ENCODE results near the gene NPTX1.
"Not testable (repeated sequence)": the region's sequence is repeated elsewhere in the genome, so short reads cannot be mapped to it uniquely, and the experiment has no call there.

The NPTX1 gene

GRCh38 chr17:80516171-80516932 lies 39.9 kb upstream of the NPTX1 start:
- Histone ChIP-seq H3K4me1 (no peaks in the 10 kb centered on the region), H3K27me3 (peaks cover 0 to 4% (median 0%) of the 10 kb centered on the region in 11 experiments; a peak in 2 of 22 replicates), H3K27ac (no peak overlapping the region), H3K9me3 (replicated peaks in 1 of 11) (no peaks in the 10 kb centered on the region), H4K20me1 (no peaks in the 10 kb centered on the region; a peak in 1 of 22 replicates), H3K4me2 (no peak overlapping the region), H3K36me3 (no peaks in the 10 kb centered on the region), H3K9ac (no peak overlapping the region; a peak in 1 of 22 replicates), H3K4me3 (no peak overlapping the region)
- TF ChIP-seq Cebpa-rat (IDR thresholded peaks at IDR 0.05), result no peak

- H3K9ac ChIP-seq, result no peak overlapping the region
- H3K36me3 ChIP-seq, result no peaks in the 10 kb centered on the region
- H4K20me1 ChIP-seq, result no peaks in the 10 kb centered on the region; a peak in 2 of 22 replicates
- H3K4me1 ChIP-seq, result no peaks in the 10 kb centered on the region
- no peak for TF ChIP-seq Cebpa-rat (IDR thresholded peaks at IDR 0.05)
- no peak overlapping the region for H3K27ac ChIP-seq
- H3K9me3 ChIP-seq (replicated peaks in 1 of 11), result no peaks in the 10 kb centered on the region
- no peak overlapping the region for H3K4me2 ChIP-seq
- H3K27me3 ChIP-seq, result peaks cover 0 to 4% (median 0%) of the 10 kb centered on the region in 11 experiments; a peak in 2 of 22 replicates
- no peak overlapping the region for H3K4me3 ChIP-seq
Measured at GRCh38 chr17:80513892-80514291, 37.5 kb upstream of the NPTX1 start.

- peaks cover 0 to 4% (median 0%) of the 10 kb centered on the region in 11 experiments; a peak in 2 of 22 replicates for H3K27me3 ChIP-seq
- no peak for TF ChIP-seq Cebpa-rat (IDR thresholded peaks at IDR 0.05)
Measured at GRCh38 chr17:80513201-80513600, 36.8 kb upstream of the NPTX1 start.

GRCh38 chr17:80512233-80512632 lies 35.8 kb upstream of the NPTX1 start:
- no peak for TF ChIP-seq Cebpa-rat (IDR thresholded peaks at IDR 0.05)
- no peaks in the 10 kb centered on the region; a peak in 2 of 22 replicates for H4K20me1 ChIP-seq
- no peak overlapping the region for H3K27ac ChIP-seq
- H3K4me1 ChIP-seq, result no peaks in the 10 kb centered on the region
- H3K4me3 ChIP-seq, result no peak overlapping the region
- no peak overlapping the region for H3K4me2 ChIP-seq
- no peaks in the 10 kb centered on the region for H3K9me3 ChIP-seq (replicated peaks in 1 of 11)
- no peak overlapping the region for H3K9ac ChIP-seq
- H3K27me3 ChIP-seq, result peaks cover 0 to 4% (median 0%) of the 10 kb centered on the region in 11 experiments; a peak in 2 of 22 replicates
- no peaks in the 10 kb centered on the region for H3K36me3 ChIP-seq

More at GRCh38 chr17:80513201-80513600, 36.8 kb upstream of the NPTX1 start:
- Histone ChIP-seq H3K9ac (no peak overlapping the region), H4K20me1 (no peaks in the 10 kb centered on the region; a peak in 2 of 22 replicates), H3K36me3 (no peaks in the 10 kb centered on the region), H3K4me3 (no peak overlapping the region), H3K4me2 (no peak overlapping the region), H3K4me1 (no peaks in the 10 kb centered on the region), H3K9me3 (replicated peaks in 1 of 11) (no peaks in the 10 kb centered on the region), H3K27ac (no peak overlapping the region)

GRCh38 chr17:80511222-80512180 lies 35.1 kb upstream of the NPTX1 start:
- TF ChIP-seq Cebpa-rat (IDR thresholded peaks at IDR 0.05), result no peak
- Histone ChIP-seq H3K4me3 (no peak overlapping the region), H3K4me2 (no peak overlapping the region), H4K20me1 (no peaks in the 10 kb centered on the region; a peak in 2 of 22 replicates), H3K27me3 (peaks cover 0 to 3% (median 0%) of the 10 kb centered on the region in 11 experiments; a peak in 2 of 22 replicates), H3K27ac (no peak overlapping the region), H3K9ac (no peak overlapping the region), H3K9me3 (replicated peaks in 1 of 11) (no peaks in the 10 kb centered on the region), H3K36me3 (no peaks in the 10 kb centered on the region), H3K4me1 (no peaks in the 10 kb centered on the region)

GRCh38 chr17:80510772-80511171 lies 34.4 kb upstream of the NPTX1 start:
- Histone ChIP-seq H3K9me3 (replicated peaks in 1 of 11) (no peaks in the 10 kb centered on the region), H3K4me2 (no peak overlapping the region), H3K27ac (no peak overlapping the region), H4K20me1 (no peaks in the 10 kb centered on the region; a peak in 1 of 22 replicates), H3K4me1 (no peaks in the 10 kb centered on the region), H3K9ac (no peak overlapping the region), H3K4me3 (no peak overlapping the region), H3K27me3 (no peaks in the 10 kb centered on the region; a peak in 1 of 22 replicates), H3K36me3 (no peaks in the 10 kb centered on the region)
- no peak for TF ChIP-seq Cebpa-rat (IDR thresholded peaks at IDR 0.05)

GRCh38 chr17:80510132-80510531 lies 33.7 kb upstream of the NPTX1 start:
- no peak for TF ChIP-seq Cebpa-rat (IDR thresholded peaks at IDR 0.05)

GRCh38 chr17:80509311-80509710 lies 32.9 kb upstream of the NPTX1 start:
- Histone ChIP-seq H3K9ac (no peak overlapping the region), H3K36me3 (no peaks in the 10 kb centered on the region), H3K4me3 (no peak overlapping the region), H4K20me1 (no peaks in the 10 kb centered on the region; a peak in 2 of 22 replicates), H3K27me3 (no peaks in the 10 kb centered on the region; a peak in 1 of 22 replicates), H3K27ac (no peak overlapping the region), H3K9me3 (replicated peaks in 1 of 11) (no peaks in the 10 kb centered on the region), H3K4me2 (no peak overlapping the region), H3K4me1 (no peaks in the 10 kb centered on the region)
- TF ChIP-seq Cebpa-rat (IDR thresholded peaks at IDR 0.05), result no peak

More at GRCh38 chr17:80510132-80510531, 33.7 kb upstream of the NPTX1 start:
- Histone ChIP-seq H3K4me1 (no peaks in the 10 kb centered on the region), H3K4me2 (no peak overlapping the region), H3K9me3 (replicated peaks in 1 of 11) (no peaks in the 10 kb centered on the region), H3K9ac (no peak overlapping the region), H3K4me3 (no peak overlapping the region), H3K36me3 (no peaks in the 10 kb centered on the region), H3K27ac (no peak overlapping the region), H3K27me3 (no peaks in the 10 kb centered on the region; a peak in 1 of 22 replicates), H4K20me1 (no peaks in the 10 kb centered on the region; a peak in 2 of 22 replicates)

GRCh38 chr17:80507965-80508364 lies 31.6 kb upstream of the NPTX1 start:
- Histone ChIP-seq H4K20me1 (no peaks in the 10 kb centered on the region; a peak in 2 of 22 replicates), H3K4me3 (no peak overlapping the region), H3K9me3 (replicated peaks in 1 of 11) (no peaks in the 10 kb centered on the region), H3K4me2 (no peak overlapping the region), H3K27ac (no peak overlapping the region), H3K27me3 (no peaks in the 10 kb centered on the region), H3K4me1 (no peaks in the 10 kb centered on the region), H3K9ac (no peak overlapping the region), H3K36me3 (no peaks in the 10 kb centered on the region)
- no peak for TF ChIP-seq Cebpa-rat (IDR thresholded peaks at IDR 0.05)

- H3K4me1 ChIP-seq; H3K4me3 ChIP-seq; H3K36me3 ChIP-seq; H3K4me2 ChIP-seq; H3K27ac ChIP-seq; H3K27me3 ChIP-seq; H3K9me3 ChIP-seq (replicated peaks in 1 of 11); H4K20me1 ChIP-seq; H3K9ac ChIP-seq: not testable (repeated sequence)
Measured at GRCh38 chr17:80507177-80507576, 30.8 kb upstream of the NPTX1 start.
